ENCODE measurements around the gene LRRC1.

DNA sequence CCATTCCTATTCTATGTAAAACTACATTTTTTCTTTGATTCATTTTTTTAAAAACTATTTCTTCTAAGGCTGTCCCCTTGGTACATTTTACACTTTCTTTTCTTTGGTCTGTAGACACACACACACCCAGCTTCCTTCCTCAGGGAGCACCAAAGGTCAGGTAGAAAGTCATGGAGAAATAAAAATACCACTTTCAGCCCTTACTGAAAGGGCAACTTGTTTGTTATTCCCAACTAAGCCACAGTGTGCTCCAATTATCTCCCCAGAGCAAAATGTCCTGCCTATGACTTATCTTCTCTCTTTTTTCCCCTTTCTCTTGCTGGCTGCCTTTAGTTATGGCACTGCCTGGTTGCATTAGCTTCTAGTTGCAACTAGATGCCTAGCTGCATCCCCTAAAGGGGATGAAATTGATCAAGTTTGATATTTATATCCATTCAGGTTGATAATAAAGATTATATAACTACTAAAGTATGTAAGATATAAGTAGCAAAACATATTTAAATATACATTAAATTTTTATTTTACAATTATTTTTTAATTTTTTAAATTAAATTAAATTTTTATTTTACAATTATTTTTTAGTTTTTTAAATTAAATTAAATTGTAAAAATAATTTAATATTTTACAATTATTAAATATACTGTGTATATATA is 21.6 kb upstream of the LRRC1 start:
- TF ChIP-seq RAD21 (IDR thresholded peaks at IDR 0.05; ENCODE audit: insufficient read depth, low read depth, low read length) (no peak), HDAC6 (IDR thresholded peaks at IDR 0.05; ENCODE audit: unreplicated experiment) (no peak), STAT3 (IDR thresholded peaks at IDR 0.05; ENCODE audit: low read depth, low read length) (no peak), RUNX3 (IDR thresholded peaks at IDR 0.05; ENCODE audit: low read length) (no peak), CBFB (IDR thresholded peaks at IDR 0.05; ENCODE audit: low read depth) (no peak), NR2C2 (IDR thresholded peaks at IDR 0.05; ENCODE audit: borderline replicate concordance, control insufficient read depth, insufficient read length, low read depth) (no peak)
- TF ChIP-seq, protein P1, sequence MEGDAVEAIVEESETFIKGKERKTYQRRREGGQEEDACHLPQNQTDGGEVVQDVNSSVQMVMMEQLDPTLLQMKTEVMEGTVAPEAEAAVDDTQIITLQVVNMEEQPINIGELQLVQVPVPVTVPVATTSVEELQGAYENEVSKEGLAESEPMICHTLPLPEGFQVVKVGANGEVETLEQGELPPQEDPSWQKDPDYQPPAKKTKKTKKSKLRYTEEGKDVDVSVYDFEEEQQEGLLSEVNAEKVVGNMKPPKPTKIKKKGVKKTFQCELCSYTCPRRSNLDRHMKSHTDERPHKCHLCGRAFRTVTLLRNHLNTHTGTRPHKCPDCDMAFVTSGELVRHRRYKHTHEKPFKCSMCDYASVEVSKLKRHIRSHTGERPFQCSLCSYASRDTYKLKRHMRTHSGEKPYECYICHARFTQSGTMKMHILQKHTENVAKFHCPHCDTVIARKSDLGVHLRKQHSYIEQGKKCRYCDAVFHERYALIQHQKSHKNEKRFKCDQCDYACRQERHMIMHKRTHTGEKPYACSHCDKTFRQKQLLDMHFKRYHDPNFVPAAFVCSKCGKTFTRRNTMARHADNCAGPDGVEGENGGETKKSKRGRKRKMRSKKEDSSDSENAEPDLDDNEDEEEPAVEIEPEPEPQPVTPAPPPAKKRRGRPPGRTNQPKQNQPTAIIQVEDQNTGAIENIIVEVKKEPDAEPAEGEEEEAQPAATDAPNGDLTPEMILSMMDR (IDR thresholded peaks at IDR 0.05 in 2 of 3, conservative IDR thresholded peaks at IDR 0.05 in 1 of 3; ENCODE audit: control insufficient read depth in 2 of 3, extremely low read depth in 1 of 3, insufficient read depth in 1 of 3, low read depth in 3 of 3, low read length in 3 of 3): no peak
- TF ChIP-seq, protein P2, sequence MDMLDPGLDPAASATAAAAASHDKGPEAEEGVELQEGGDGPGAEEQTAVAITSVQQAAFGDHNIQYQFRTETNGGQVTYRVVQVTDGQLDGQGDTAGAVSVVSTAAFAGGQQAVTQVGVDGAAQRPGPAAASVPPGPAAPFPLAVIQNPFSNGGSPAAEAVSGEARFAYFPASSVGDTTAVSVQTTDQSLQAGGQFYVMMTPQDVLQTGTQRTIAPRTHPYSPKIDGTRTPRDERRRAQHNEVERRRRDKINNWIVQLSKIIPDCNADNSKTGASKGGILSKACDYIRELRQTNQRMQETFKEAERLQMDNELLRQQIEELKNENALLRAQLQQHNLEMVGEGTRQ (IDR thresholded peaks at IDR 0.05; ENCODE audit: borderline replicate concordance, low read depth, low read length): no peak
- TF ChIP-seq, protein P3, sequence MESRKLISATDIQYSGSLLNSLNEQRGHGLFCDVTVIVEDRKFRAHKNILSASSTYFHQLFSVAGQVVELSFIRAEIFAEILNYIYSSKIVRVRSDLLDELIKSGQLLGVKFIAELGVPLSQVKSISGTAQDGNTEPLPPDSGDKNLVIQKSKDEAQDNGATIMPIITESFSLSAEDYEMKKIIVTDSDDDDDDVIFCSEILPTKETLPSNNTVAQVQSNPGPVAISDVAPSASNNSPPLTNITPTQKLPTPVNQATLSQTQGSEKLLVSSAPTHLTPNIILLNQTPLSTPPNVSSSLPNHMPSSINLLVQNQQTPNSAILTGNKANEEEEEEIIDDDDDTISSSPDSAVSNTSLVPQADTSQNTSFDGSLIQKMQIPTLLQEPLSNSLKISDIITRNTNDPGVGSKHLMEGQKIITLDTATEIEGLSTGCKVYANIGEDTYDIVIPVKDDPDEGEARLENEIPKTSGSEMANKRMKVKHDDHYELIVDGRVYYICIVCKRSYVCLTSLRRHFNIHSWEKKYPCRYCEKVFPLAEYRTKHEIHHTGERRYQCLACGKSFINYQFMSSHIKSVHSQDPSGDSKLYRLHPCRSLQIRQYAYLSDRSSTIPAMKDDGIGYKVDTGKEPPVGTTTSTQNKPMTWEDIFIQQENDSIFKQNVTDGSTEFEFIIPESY (IDR thresholded peaks at IDR 0.05): no peak

Data from GM12878 (cell line).